22Rv1 (cell line): ENCODE data around the gene ST6GAL2.

ENCODE experiments used
- H3K27ac ChIP-seq: fragments of 450-650 bp; 2 replicates; pipeline ENCODE4 v1.5.1; 2017
- ZFX ChIP-seq: fragments of 450-650 bp; IDR thresholded peaks from 2 replicates; pipeline ENCODE4 v1.6.1; 2017; ENCODE audit warnings: antibody characterized with exemption, borderline replicate concordance
- TF ChIP-seq, protein P1 (sequence below): fragments of 450-650 bp; IDR thresholded peaks from 2 replicates; pipeline ENCODE4 v1.5.1; 2017; ENCODE audit warnings: mild to moderate bottlenecking

ST6GAL2 gene

DNA sequence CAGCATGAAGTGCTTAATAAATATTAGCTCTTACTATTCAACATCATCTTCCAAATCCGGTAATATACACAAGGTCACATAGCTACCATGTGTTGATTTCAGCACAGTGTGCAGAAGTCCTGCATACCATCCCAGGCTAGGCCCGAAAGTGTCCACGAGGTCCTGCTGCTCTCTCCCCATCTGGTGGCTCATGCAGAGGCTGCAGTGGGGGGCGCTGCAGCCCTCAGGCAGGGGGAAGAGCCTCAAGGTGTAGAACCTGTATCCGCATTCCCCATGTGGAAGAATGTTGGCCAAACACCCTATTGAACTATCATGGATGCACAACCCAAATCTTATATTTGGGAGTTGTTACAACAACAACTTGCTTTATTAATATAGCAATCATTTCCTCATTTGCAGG is 88.5 kb downstream of the ST6GAL2 start:
- TF ChIP-seq, protein P1, sequence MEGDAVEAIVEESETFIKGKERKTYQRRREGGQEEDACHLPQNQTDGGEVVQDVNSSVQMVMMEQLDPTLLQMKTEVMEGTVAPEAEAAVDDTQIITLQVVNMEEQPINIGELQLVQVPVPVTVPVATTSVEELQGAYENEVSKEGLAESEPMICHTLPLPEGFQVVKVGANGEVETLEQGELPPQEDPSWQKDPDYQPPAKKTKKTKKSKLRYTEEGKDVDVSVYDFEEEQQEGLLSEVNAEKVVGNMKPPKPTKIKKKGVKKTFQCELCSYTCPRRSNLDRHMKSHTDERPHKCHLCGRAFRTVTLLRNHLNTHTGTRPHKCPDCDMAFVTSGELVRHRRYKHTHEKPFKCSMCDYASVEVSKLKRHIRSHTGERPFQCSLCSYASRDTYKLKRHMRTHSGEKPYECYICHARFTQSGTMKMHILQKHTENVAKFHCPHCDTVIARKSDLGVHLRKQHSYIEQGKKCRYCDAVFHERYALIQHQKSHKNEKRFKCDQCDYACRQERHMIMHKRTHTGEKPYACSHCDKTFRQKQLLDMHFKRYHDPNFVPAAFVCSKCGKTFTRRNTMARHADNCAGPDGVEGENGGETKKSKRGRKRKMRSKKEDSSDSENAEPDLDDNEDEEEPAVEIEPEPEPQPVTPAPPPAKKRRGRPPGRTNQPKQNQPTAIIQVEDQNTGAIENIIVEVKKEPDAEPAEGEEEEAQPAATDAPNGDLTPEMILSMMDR = no peak
- TF ChIP-seq ZFX = no peak
- H3K27ac ChIP-seq = no peak overlapping the region

DNA sequence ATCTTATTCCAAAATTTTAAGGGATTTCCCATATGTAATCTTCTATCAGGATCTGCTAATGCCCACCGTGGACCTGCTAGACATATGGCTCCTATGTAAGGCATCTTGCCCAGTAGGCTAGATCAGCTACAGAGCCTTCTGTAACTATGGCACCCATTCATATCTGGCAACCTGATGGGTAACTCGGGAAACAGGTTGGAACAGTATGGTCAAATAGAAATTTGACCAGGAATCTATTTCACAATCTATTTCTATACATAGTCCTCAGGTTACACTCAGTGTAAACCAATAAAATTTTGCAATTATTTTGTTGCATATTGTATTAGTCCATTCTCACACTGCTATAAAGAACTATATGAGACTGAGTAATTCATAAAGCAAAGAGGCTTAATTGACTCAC is 93.3 kb downstream of the ST6GAL2 start:
- no peak overlapping the region for H3K27ac ChIP-seq
- no peak for TF ChIP-seq ZFX
- TF ChIP-seq, protein P1 = no peak

DNA sequence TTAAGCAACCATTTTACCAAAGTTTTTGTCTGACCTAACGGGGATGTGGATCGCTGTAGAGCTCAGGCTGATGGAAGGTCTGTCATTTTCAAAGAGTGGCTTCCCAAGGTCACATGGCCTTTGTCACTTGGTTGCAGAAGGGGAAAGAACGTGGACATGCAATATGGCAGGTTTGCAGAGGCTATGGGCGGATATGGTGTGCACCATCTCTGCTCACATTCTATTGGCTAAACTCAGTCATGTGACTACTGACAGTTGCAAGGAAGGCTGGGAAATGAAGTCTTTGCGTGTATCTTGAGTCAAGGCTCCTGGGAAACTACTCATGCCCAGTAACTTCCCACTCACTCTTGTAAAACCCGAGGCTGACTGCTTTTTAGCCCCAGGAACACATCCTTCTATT is 96.8 kb downstream of the ST6GAL2 start:
- TF ChIP-seq, protein P1 = no peak
- no peak for TF ChIP-seq ZFX

DNA sequence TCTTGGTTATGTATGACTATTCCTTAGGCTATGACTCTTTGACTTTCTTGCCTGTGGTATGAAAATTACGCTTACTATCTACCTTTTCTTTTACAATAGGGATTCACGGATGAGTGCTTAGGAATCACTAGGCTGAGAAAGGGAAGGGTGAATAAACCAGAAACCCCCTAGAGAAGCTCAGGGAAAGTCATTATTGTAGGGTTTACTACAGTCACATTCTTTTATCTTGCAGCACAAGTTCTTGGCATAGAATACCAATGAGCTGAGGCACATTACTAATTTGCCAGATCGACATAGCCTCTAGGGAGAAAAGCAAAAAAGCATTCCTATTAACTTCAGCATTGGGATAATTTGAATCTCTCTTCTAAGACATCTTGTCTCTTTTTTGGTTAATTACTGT is 103.3 kb downstream of the ST6GAL2 start:
- TF ChIP-seq, protein P1 = no peak
- TF ChIP-seq ZFX = no peak
- H3K27ac ChIP-seq = no peak overlapping the region

More for the DNA sequence above, 96.8 kb downstream of the ST6GAL2 start:
- no peak overlapping the region for H3K27ac ChIP-seq

DNA sequence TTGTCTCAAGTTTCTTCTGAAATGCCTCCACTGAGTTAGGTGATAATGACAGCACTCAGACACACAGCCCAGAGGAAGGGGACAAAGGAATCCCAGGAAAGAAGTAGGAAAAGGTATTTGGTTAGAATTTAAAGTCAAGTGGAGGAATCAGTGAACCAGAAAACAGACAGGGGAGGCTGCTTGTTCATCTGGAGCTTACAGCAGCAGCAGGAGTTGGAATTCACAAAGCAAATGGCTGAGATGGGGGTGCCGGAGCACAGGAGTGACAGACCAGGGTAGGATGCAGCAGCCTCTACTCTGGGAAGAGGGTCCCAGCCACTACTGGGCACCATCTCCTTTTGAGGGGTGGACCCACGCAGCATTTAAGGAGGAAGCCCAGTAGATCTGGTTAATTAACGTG is 104.8 kb downstream of the ST6GAL2 start:
- no peak overlapping the region for H3K27ac ChIP-seq
- no peak for TF ChIP-seq ZFX
- TF ChIP-seq, protein P1 = no peak

DNA sequence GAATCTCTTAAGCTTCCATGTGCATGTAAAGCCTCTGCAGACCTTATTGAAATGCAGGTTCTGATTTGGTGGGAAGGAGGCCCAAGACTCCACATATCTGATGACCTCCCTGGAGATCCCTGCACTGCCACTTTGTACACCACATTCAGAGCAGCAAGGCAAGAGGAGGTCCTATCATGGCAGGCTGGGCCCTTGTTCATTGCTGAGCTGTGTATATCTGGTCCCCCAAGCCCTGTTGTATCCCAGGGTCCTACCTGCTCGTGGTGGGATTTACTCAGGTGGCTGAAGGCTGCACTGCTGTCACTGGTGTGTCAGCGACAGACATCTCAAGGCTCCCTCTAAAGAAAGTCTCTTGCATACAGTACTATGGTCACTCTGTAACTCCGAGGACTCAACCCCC is 114.2 kb downstream of the ST6GAL2 start:
- TF ChIP-seq, protein P1 = no peak
- no peak for TF ChIP-seq ZFX
- no peak overlapping the region for H3K27ac ChIP-seq

DNA sequence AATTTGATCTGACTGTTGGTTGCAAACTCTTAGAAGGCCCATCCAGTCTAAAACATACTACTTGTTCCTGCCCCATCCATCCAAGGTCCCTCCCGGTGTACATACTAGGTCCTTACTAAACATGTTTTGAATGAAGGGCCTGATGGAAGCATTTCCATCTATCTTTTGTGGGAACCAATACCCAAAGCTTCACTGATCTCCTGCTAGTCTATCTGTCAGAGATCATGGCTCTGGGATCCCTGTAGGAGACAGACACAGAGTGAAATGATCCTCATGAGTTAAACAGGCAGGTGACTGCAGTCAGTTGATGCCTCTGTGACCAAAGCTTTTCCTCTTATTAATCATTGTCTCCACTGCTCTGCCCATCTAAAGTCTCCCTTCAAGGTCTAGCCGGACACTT is 115.0 kb downstream of the ST6GAL2 start:
- H3K27ac ChIP-seq = no peak overlapping the region
- TF ChIP-seq ZFX = no peak
- TF ChIP-seq, protein P1 = no peak
